ENCODE data around the gene BMERB1. TPM values are rescaled to one million over a fixed set of nuclear protein-coding genes. Genes with fewer than 3 reads are reported as not detected.

BMERB1 gene
- total and polyA plus RNA-seq, 3 experiments from 2014 or later = 4.8 to 13.6 (median 13.1) TPM

- Mint-ChIP-seq H3K36me3 (peaks cover 15 to 92% (median 43%) of the 10 kb centered on the region in 3 donors), H3K4me1 (no peaks in the 10 kb centered on the region), H3K9me3 (no peaks in the 10 kb centered on the region), H3K27ac (peak overlapping the region in 2 of 8 donors; percentile 48 to 62), H3K4me3 (no peak overlapping the region), H3K27me3 (no peaks in the 10 kb centered on the region)
- Histone ChIP-seq H3K4me1 (ENCODE audit: insufficient read depth, low read length) (no peaks in the 10 kb centered on the region), H3K9me3 (ENCODE audit: low read length) (no peaks in the 10 kb centered on the region), H3K36me3 (ENCODE audit: insufficient read depth, low read length) (peaks cover 63% of the 10 kb centered on the region), H3K4me3 (ENCODE audit: low read length) (no peak overlapping the region), H3K27me3 (ENCODE audit: insufficient read depth, low read length, poor library complexity, severe bottlenecking) (no peaks in the 10 kb centered on the region), H3K27ac (ENCODE audit: low read depth, low read length) (no peak overlapping the region)
- ChIA-PET POLR2A (no interaction called here), CTCF (no interaction called here)
- DNase-seq = no peak
Measured at GRCh38 chr16:15616475-15617165, 182.2 kb downstream of the BMERB1 start.

GRCh38 chr16:15617901-15618300 lies 183.5 kb downstream of the BMERB1 start:
- Mint-ChIP-seq H3K27me3 (no peaks in the 10 kb centered on the region), H3K36me3 (peaks cover 15 to 92% (median 38%) of the 10 kb centered on the region in 3 donors), H3K27ac (peak overlapping the region in 4 of 8 donors; percentile 22 to 75 (median 36)), H3K4me3 (no peak overlapping the region), H3K9me3 (no peaks in the 10 kb centered on the region), H3K4me1 (no peaks in the 10 kb centered on the region)
- ChIA-PET CTCF (no interaction called here), POLR2A (no interaction called here)
- no peak overlapping the region for H3K27ac ChIP-seq (ENCODE audit: low read depth, low read length)
- no peak for DNase-seq
- H3K4me3 ChIP-seq (ENCODE audit: low read length) = no peak overlapping the region
- H3K9me3 ChIP-seq (ENCODE audit: low read length) = no peaks in the 10 kb centered on the region
- no peaks in the 10 kb centered on the region for H3K4me1 ChIP-seq (ENCODE audit: insufficient read depth, low read length)
- no peaks in the 10 kb centered on the region for H3K27me3 ChIP-seq (ENCODE audit: insufficient read depth, low read length, poor library complexity, severe bottlenecking)
- peaks cover 63% of the 10 kb centered on the region for H3K36me3 ChIP-seq (ENCODE audit: insufficient read depth, low read length)

- Mint-ChIP-seq H3K27me3 (no peaks in the 10 kb centered on the region), H3K4me3 (no peak overlapping the region), H3K4me1 (no peaks in the 10 kb centered on the region), H3K9me3 (no peaks in the 10 kb centered on the region), H3K36me3 (peaks cover 15 to 89% (median 36%) of the 10 kb centered on the region in 3 donors), H3K27ac (peak overlapping the region in 5 of 8 donors; percentile 24 to 74 (median 34))
- CTCF ChIA-PET = no interaction called here
- no peaks in the 10 kb centered on the region for H3K27me3 ChIP-seq (ENCODE audit: insufficient read depth, low read length, poor library complexity, severe bottlenecking)
- no peak overlapping the region for H3K27ac ChIP-seq (ENCODE audit: low read depth, low read length)
- no peaks in the 10 kb centered on the region for H3K9me3 ChIP-seq (ENCODE audit: low read length)
- no peak for DNase-seq
- H3K4me1 ChIP-seq (ENCODE audit: insufficient read depth, low read length) = no peaks in the 10 kb centered on the region
- peaks cover 62% of the 10 kb centered on the region for H3K36me3 ChIP-seq (ENCODE audit: insufficient read depth, low read length)
- H3K4me3 ChIP-seq (ENCODE audit: low read length) = no peak overlapping the region
- POLR2A ChIA-PET = no interaction called here
Measured at GRCh38 chr16:15618392-15618791, 184.0 kb downstream of the BMERB1 start.

- H3K27me3 Mint-ChIP-seq = no peaks in the 10 kb centered on the region
- H3K9me3 Mint-ChIP-seq = no peaks in the 10 kb centered on the region
- CTCF ChIA-PET = no interaction called here
- Histone ChIP-seq H3K36me3 (ENCODE audit: insufficient read depth, low read length) (peaks cover 84% of the 10 kb centered on the region), H3K4me3 (ENCODE audit: low read length) (no peak overlapping the region), H3K4me1 (ENCODE audit: insufficient read depth, low read length) (no peaks in the 10 kb centered on the region), H3K27me3 (ENCODE audit: insufficient read depth, low read length, poor library complexity, severe bottlenecking) (no peaks in the 10 kb centered on the region), H3K27ac (ENCODE audit: low read depth, low read length) (no peak overlapping the region), H3K9me3 (ENCODE audit: low read length) (no peaks in the 10 kb centered on the region)
- POLR2A ChIA-PET = no interaction called here
- DNase-seq = no peak
- peak overlapping the region in 1 of 8 donors; percentile 35 for H3K27ac Mint-ChIP-seq
- peaks cover 0 to 3% (median 0%) of the 10 kb centered on the region in 3 donors for H3K4me1 Mint-ChIP-seq
- H3K4me3 Mint-ChIP-seq = no peak overlapping the region
- H3K36me3 Mint-ChIP-seq = peaks cover 18 to 92% (median 45%) of the 10 kb centered on the region in 3 donors
Measured at GRCh38 chr16:15620611-15621195, 186.3 kb downstream of the BMERB1 start.

- Histone ChIP-seq H3K36me3 (ENCODE audit: insufficient read depth, low read length) (peaks cover 81% of the 10 kb centered on the region), H3K9me3 (ENCODE audit: low read length) (no peaks in the 10 kb centered on the region), H3K4me3 (ENCODE audit: low read length) (no peak overlapping the region), H3K27me3 (ENCODE audit: insufficient read depth, low read length, poor library complexity, severe bottlenecking) (no peaks in the 10 kb centered on the region), H3K4me1 (ENCODE audit: insufficient read depth, low read length) (no peaks in the 10 kb centered on the region), H3K27ac (ENCODE audit: low read depth, low read length) (no peak overlapping the region)
- ChIA-PET POLR2A (no interaction called here), CTCF (interaction anchor here (0.9 to 1.6 kb wide), 2 partner anchors 25 to 67 kb away, joined by 3 to 4 read pairs; no protein-coding TSS in a partner anchor)
- no peaks in the 10 kb centered on the region for H3K9me3 Mint-ChIP-seq
- peaks cover 0 to 5% (median 0%) of the 10 kb centered on the region in 3 donors for H3K4me1 Mint-ChIP-seq
- no peak for DNase-seq
- peaks cover 16 to 91% (median 41%) of the 10 kb centered on the region in 3 donors for H3K36me3 Mint-ChIP-seq
- no peaks in the 10 kb centered on the region for H3K27me3 Mint-ChIP-seq
- peak overlapping the region in 1 of 8 donors; percentile 70 for H3K27ac Mint-ChIP-seq
- no peak overlapping the region for H3K4me3 Mint-ChIP-seq
Measured at GRCh38 chr16:15621456-15621855, 187.1 kb downstream of the BMERB1 start.

GRCh38 chr16:15621889-15622288 lies 187.5 kb downstream of the BMERB1 start:
- Mint-ChIP-seq H3K4me3 (no peak overlapping the region), H3K36me3 (peaks cover 12 to 90% (median 37%) of the 10 kb centered on the region in 3 donors), H3K9me3 (no peaks in the 10 kb centered on the region), H3K4me1 (peaks cover 0 to 5% (median 0%) of the 10 kb centered on the region in 3 donors), H3K27me3 (no peaks in the 10 kb centered on the region), H3K27ac (peak overlapping the region in 2 of 8 donors; percentile 27 to 70)
- Histone ChIP-seq H3K27me3 (ENCODE audit: insufficient read depth, low read length, poor library complexity, severe bottlenecking) (no peaks in the 10 kb centered on the region), H3K27ac (ENCODE audit: low read depth, low read length) (no peak overlapping the region), H3K4me1 (ENCODE audit: insufficient read depth, low read length) (no peaks in the 10 kb centered on the region), H3K9me3 (ENCODE audit: low read length) (no peaks in the 10 kb centered on the region), H3K36me3 (ENCODE audit: insufficient read depth, low read length) (peaks cover 76% of the 10 kb centered on the region), H3K4me3 (ENCODE audit: low read length) (no peak overlapping the region)
- DNase-seq = no peak
- ChIA-PET CTCF (interaction anchor here (0.9 to 1.6 kb wide), 2 partner anchors 25 to 66 kb away, joined by 3 to 4 read pairs; no protein-coding TSS in a partner anchor), POLR2A (no interaction called here)

GRCh38 chr16:15631730-15632409 lies 197.5 kb downstream of the BMERB1 start:
- H3K4me1 Mint-ChIP-seq = peaks cover 24 to 64% (median 31%) of the 10 kb centered on the region in 3 donors
- no peak overlapping the region for H3K4me3 ChIP-seq (ENCODE audit: low read length)
- peak overlapping the region in 2 of 8 donors; percentile 17 to 29 for H3K27ac Mint-ChIP-seq
- CTCF ChIA-PET = interaction anchor here (0.9 kb wide), 1 partner anchor 11 kb away, joined by 4 read pairs; the partner anchor contains the start of gene MARF1
- POLR2A ChIA-PET = interaction anchor here (1.6 kb wide), 1 partner anchor 12 kb away, joined by 4 read pairs; no protein-coding TSS in a partner anchor
- H3K36me3 Mint-ChIP-seq = peaks cover 23 to 86% (median 28%) of the 10 kb centered on the region in 3 donors
- no peak overlapping the region for H3K4me3 Mint-ChIP-seq
- no peaks in the 10 kb centered on the region for H3K27me3 ChIP-seq (ENCODE audit: insufficient read depth, low read length, poor library complexity, severe bottlenecking)
- no peaks in the 10 kb centered on the region for H3K27me3 Mint-ChIP-seq
- peaks cover 16% of the 10 kb centered on the region for H3K4me1 ChIP-seq (ENCODE audit: insufficient read depth, low read length)
- no peak overlapping the region for H3K27ac ChIP-seq (ENCODE audit: low read depth, low read length)
- no peak for DNase-seq
- no peaks in the 10 kb centered on the region for H3K9me3 ChIP-seq (ENCODE audit: low read length)
- peaks cover 55% of the 10 kb centered on the region for H3K36me3 ChIP-seq (ENCODE audit: insufficient read depth, low read length)
- H3K9me3 Mint-ChIP-seq = no peaks in the 10 kb centered on the region

GRCh38 chr16:15635926-15636325 lies 201.5 kb downstream of the BMERB1 start:
- H3K4me3 ChIP-seq (ENCODE audit: low read length) = no peak overlapping the region

More at GRCh38 chr16:15635926-15636325, 201.5 kb downstream of the BMERB1 start:
- H3K9me3 Mint-ChIP-seq = no peaks in the 10 kb centered on the region
- Histone ChIP-seq H3K4me1 (ENCODE audit: insufficient read depth, low read length) (peaks cover 43% of the 10 kb centered on the region), H3K9me3 (ENCODE audit: low read length) (no peaks in the 10 kb centered on the region), H3K27ac (ENCODE audit: low read depth, low read length) (no peak overlapping the region), H3K27me3 (ENCODE audit: insufficient read depth, low read length, poor library complexity, severe bottlenecking) (no peaks in the 10 kb centered on the region), H3K36me3 (ENCODE audit: insufficient read depth, low read length) (peaks cover 50% of the 10 kb centered on the region)
- CTCF ChIA-PET = no interaction called here
- H3K27ac Mint-ChIP-seq = peak overlapping the region; percentile 77 to 92 (median 92)
- H3K27me3 Mint-ChIP-seq = no peaks in the 10 kb centered on the region
- peak overlapping the region in 5 of 7 donors; percentile 39 to 68 (median 64) for H3K4me3 Mint-ChIP-seq
- H3K4me1 Mint-ChIP-seq = peaks cover 51 to 85% (median 54%) of the 10 kb centered on the region in 3 donors
- H3K36me3 Mint-ChIP-seq = peaks cover 18 to 86% (median 36%) of the 10 kb centered on the region in 3 donors
- DNase-seq = no peak
- POLR2A ChIA-PET = no interaction called here
